GM12874 (cell line): Measurements from ENCODE around the gene ZNF735.
A peak's percentile ranks its signal among the peaks of the same experiment; 100 is the strongest.

Source experiments
- TF ChIP-seq, protein P1 (sequence below): IDR thresholded peaks from 2 replicates; pipeline ENCODE4 v1.5.1; 2011; ENCODE audit warnings: low read depth, mild to moderate bottlenecking, control low read depth, low read length, moderate library complexity; ENCODE audit not compliant: insufficient read depth

ZNF735 gene

DNA sequence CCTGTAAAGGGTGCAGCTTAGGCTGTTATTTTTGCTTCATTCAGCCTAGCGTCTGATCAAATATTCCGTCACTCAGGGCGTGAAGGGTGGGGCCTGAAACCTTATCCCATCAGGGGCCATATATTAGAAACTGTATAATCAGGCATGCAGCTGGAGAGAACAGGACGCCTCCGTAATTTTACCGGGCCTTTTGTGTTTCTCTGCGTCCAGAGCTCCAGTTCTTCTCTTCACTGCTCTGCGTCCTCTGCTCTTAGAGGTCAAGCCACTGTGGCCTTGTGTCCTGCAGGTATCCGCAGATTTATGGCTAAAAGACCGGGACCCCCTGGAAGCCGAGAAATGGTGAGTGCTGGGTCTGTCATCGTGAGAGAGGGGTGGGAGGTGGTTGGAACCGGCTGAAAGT lies at the start of gene ZNF735:
TSS of gene ZNF735 (plus strand) at position 301 of the 400 bp plus-strand sequence. CDS start at position 301, 0 bp downstream.
- TF ChIP-seq, protein P1, sequence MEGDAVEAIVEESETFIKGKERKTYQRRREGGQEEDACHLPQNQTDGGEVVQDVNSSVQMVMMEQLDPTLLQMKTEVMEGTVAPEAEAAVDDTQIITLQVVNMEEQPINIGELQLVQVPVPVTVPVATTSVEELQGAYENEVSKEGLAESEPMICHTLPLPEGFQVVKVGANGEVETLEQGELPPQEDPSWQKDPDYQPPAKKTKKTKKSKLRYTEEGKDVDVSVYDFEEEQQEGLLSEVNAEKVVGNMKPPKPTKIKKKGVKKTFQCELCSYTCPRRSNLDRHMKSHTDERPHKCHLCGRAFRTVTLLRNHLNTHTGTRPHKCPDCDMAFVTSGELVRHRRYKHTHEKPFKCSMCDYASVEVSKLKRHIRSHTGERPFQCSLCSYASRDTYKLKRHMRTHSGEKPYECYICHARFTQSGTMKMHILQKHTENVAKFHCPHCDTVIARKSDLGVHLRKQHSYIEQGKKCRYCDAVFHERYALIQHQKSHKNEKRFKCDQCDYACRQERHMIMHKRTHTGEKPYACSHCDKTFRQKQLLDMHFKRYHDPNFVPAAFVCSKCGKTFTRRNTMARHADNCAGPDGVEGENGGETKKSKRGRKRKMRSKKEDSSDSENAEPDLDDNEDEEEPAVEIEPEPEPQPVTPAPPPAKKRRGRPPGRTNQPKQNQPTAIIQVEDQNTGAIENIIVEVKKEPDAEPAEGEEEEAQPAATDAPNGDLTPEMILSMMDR = no peak

DNA sequence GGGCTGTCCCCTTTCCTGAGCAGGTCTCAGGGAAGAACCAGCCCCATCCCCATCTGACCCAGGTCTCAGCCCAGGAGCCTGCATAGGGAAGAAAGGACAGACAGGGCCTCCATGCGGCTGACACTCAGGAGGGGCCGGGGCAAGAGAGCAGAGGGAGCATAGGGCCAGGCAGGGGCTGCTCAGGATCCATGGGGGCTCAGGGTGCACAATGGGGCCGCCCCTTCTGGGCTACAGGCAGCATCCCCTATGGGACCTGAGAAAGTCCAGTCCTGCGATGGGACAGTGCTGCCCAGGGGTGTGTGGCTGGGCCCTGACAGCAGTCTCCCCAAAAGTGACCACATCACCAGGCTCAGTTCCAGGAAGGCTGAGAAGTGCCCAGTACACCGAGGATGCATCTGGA lies 32.7 kb upstream of the ZNF735 start:
- TF ChIP-seq, protein P1 = no peak

DNA sequence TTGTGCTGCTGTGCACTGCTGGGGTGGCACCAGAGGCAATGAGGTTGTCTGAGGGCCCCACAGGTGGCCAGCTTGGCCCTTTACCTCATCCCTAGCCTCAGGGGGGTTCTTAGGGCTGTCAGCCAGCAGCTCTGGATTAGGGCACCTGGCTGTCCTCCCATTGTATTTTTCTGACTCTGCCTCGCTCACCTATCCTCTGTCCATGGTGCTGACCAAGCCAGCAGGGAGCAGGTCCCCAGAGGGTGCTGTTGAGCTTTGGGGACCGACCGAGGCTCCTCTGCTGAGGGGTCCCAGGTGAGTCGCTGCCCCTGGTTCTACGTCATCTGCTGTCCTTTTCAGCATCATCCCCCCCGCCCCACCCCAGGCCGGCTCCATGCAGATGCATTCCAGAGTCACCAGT lies 32.1 kb upstream of the ZNF735 start:
- TF ChIP-seq, protein P1 = no peak

DNA sequence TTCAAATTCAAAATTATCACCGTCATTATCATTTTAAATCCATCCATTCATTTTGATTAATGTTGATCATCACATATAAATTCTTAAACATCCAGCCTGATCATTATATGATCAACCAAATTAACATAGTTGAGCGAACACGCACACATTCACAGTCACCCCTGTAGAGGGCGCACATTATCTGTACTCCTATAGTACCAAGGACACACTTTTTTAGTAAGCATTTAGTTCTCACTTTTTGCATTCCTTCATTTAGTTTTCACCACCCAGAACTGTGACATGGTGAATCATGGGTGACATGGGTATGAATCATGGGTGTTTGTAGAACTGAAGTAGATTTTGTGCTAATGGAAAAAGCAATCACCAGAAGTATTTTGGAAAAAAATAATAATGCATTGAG lies 26.0 kb upstream of the ZNF735 start:
- TF ChIP-seq, protein P1 = peak; percentile 17; the same call in 1 of the 2 replicates

DNA sequence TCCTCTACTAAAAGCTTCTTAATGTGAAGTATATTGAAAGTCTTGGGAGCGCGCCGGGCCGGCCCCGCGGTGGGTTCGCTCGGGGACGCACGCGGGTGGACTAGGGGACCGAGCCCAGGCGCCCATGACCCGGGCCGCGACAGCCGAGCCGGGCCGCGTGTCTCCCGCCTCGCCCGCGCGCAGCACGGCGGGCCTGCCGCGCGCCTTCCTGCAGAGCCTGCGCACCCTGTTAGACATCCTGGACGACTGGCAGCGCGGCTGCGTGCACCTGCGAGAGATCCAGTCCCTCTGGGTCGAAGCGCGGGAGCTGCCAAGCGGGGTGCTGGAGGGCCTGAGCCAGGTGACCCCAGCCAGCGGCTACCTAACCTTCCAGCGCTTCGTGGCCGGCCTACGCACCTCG lies 25.4 kb upstream of the ZNF735 start:
- TF ChIP-seq, protein P1 = no peak

DNA sequence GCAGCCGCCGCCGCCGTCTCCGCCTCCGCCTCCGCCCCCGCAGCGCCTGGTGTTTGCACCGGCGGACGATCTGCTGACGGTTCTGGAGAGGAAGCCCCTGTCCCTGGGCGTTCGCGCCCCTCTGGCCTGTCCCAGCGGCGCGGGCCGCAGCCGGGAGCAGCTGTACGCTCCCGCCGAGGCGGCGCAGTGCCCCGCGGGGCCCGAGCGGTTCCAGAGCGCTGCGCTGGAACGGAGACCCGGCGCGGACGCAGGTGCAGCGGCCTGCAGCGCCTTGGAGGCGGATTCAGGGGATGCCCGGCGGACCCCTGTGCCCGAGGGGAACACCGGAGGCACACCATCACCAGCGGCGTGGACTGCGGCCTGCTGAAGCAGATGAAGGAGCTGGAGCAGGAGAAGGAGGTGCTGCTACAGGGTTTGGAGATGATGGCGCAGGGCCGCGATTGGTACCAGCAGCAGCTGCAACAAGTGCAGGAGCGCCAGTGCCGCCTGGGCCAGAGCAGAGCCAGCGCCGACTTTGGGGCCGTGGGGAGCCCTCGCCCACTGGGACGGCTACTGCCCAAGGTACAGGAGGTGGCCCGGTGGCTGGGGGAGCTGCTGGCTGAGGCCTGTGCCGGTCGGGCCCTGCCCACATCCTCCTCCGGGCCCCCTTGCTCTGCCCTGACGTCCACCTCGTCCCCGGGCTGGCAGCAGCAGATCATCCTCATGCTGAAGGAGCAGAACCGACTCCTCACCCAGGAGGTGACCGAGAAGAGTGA lies 24.8 kb upstream of the ZNF735 start:
- TF ChIP-seq, protein P1 = no peak

DNA sequence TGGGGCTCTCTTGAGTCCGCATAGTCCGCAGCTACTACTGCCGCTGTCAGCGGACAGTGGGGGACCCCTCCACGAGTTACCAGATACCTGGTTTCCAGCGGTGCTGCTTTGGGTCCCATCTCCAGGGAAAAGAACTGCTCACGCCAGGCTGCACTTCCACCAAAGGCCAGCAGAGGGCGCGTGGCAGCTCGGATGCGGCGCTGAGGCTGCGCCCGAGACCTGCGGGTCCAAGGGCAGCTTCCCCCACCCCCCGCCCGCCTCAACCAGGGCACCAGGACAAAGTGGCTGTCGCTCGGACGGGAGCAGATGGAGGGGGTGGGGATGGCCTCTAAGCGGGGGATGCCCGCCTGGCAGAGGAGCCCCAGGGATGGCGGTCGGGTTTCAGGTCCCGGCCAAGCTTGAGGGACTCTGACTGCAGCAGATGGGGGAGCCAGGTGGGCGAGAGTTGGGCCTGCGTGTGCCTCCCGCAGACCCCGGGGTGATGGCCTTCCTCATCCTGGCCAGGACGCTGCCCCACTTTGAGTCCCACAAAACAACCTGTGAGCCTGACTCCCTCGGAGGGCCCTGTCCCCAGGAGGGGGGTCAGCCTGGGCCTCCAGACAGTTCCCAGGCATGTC lies 23.8 kb upstream of the ZNF735 start:
- TF ChIP-seq, protein P1 = peak; percentile 56
